Prostate gland (tissue), 2 donors: ENCODE measurements around the gene OXLD1. TPM values are rescaled to one million over a fixed set of nuclear protein-coding genes. Genes with fewer than 3 reads are reported as not detected.
"Not testable (repeated sequence)": the region's sequence is repeated elsewhere in the genome, so short reads cannot be mapped to it uniquely, and the experiment has no call there.

Source experiments
- DNase-seq: peaks from one replicate; pipeline ENCODE4 v3.0.0-alpha.2; 2019; ENCODE audit warnings: low spot score
- H3K27ac ChIP-seq, 2 donors: fragments of 200-600 bp; sonication (generic); 2 replicates each; pipeline ENCODE4 v1.5.1; 2017 to 2019
- H3K27me3 ChIP-seq: fragments of 200-600 bp; sonication (generic); replicated peaks from 2 replicates; pipeline ENCODE4 v1.5.1; 2019; ENCODE audit not compliant: insufficient read depth
- H3K36me3 ChIP-seq, 2 donors: fragments of 200-600 bp; sonication (generic); 1 replicate in 1 of 2; 2 replicates in 1 of 2; pipeline versions ENCODE4 v1.5.1 to v1.8.1; 2017 to 2019
- H3K4me1 ChIP-seq: fragments of 200-600 bp; sonication (generic); replicated peaks from 2 replicates; pipeline ENCODE4 v1.5.1; 2019
- H3K4me3 ChIP-seq, 2 donors: fragments of 200-600 bp; sonication (generic); 2 replicates each; pipeline ENCODE4 v1.5.1; 2017 to 2019
- H3K9me3 ChIP-seq: fragments of 200-600 bp; sonication (generic); 2 replicates; pipeline ENCODE4 v1.5.1; 2017
- POLR2A ChIP-seq: fragments of 450-650 bp; IDR thresholded peaks from one replicate; pipeline ENCODE4 v1.6.1; 2016; ENCODE audit warnings: antibody characterized with exemption, mild to moderate bottlenecking
- POLR2AphosphoS5 ChIP-seq: sonication (generic); formaldehyde crosslinking; IDR thresholded peaks from one replicate; pipeline ENCODE4 v1.6.1; 2017; ENCODE audit warnings: antibody characterized with exemption
- WGBS: methylation state at CpG from one replicate; pipeline ENCODE4 v1.1.5; 2018; 5-methylcytosine and 5-hydroxymethylcytosine counted together
- intact Hi-C: fragments of 100-400 bp; cut with DNase I; formaldehyde crosslinking; loops from one replicate; pipeline ENCODE4 v1.14.2; 2022
- total RNA-seq, 2 donors: library from RNA; depleted of rRNA; stranded (reverse); fragments of >200 nt; gene quantifications; one replicate each; pipeline ENCODE4 v1.1.0, GENCODE V29; 2016
- TF ChIP-seq, protein P1 (sequence below), 4 experiments: fragments of 200-600 bp in 2 of 4; fragments of 450-650 bp in 2 of 4; sonication (generic) in 2 of 4; IDR thresholded peaks; 1 replicate in 3 of 4; 2 replicates in 1 of 4; pipeline ENCODE4 v1.5.1; 2016 to 2019; ENCODE audit warnings: antibody characterized with exemption in 4 of 4, mild to moderate bottlenecking in 2 of 4, moderate library complexity in 2 of 4

The OXLD1 gene
- total RNA-seq, 2 donors from 2014 or later = 52.5 to 59.2 TPM

DNA sequence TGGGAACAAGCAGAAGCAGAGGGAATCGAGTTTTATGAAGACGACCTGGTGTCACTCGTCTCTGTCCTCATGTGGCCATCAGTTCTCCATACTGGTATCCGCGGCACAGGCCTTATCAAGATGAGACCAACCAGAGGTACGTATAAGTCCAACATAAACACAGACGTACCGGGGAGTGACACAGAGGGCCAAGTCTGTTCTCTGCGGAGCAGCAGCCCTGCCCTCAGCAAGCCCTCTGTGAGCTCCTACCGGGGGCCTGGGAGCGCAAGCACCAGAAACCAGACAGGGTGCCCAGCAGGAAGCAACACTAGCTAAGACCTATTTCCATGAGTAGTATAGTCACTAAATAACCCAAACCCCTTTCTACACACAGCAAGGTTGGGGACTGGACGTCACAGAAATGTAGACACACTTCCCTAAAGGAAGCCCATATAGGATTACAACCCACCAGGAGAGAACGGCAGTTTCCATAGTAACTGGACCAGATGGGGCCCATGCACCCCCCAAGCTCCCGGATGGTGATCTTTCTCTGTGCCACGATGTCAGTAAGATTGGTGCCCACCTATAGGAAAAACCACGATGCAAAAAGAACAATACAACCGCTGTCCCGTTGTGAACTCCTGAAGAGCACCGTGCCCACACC lies 16.3 kb upstream of the OXLD1 start:
- H3K4me3 ChIP-seq = peak overlapping the region; percentile 96 to 97
- H3K9me3 ChIP-seq = no peaks in the 10 kb centered on the region
- H3K27me3 ChIP-seq = no peaks in the 10 kb centered on the region
- peaks cover 0 to 16% of the 10 kb centered on the region in 2 donors for H3K36me3 ChIP-seq
- intact Hi-C loops = no loop called here
- 25% methylated on average over 19 of the region's 19 CpGs for WGBS
- peaks cover 11% of the 10 kb centered on the region for H3K4me1 ChIP-seq
- DNase-seq = no peak
- H3K27ac ChIP-seq = no peak overlapping the region
- TF ChIP-seq POLR2AphosphoS5 = no peak
- TF ChIP-seq POLR2A = no peak
- TF ChIP-seq, protein P1, sequence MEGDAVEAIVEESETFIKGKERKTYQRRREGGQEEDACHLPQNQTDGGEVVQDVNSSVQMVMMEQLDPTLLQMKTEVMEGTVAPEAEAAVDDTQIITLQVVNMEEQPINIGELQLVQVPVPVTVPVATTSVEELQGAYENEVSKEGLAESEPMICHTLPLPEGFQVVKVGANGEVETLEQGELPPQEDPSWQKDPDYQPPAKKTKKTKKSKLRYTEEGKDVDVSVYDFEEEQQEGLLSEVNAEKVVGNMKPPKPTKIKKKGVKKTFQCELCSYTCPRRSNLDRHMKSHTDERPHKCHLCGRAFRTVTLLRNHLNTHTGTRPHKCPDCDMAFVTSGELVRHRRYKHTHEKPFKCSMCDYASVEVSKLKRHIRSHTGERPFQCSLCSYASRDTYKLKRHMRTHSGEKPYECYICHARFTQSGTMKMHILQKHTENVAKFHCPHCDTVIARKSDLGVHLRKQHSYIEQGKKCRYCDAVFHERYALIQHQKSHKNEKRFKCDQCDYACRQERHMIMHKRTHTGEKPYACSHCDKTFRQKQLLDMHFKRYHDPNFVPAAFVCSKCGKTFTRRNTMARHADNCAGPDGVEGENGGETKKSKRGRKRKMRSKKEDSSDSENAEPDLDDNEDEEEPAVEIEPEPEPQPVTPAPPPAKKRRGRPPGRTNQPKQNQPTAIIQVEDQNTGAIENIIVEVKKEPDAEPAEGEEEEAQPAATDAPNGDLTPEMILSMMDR (IDR thresholded peaks at IDR 0.05) = no peak

DNA sequence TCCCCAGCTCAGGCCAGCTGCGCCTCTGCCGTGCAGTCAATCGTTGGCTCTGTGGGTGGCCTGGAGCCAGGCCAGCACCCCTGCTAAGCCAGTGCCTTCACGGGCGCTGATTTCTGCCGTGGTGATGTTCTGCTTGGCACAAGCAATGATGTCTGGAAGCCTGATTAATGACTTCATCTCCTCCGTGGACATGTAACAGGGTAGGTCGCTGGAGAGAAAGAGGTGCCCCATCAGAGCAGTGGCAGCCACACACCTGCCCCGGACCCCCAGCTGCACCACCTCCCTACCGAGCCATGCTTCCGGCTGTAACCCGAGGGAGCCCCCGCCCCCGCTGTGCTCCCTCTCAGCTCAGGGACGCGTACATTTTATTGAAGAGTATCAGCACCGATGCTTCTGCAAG lies 15.3 kb upstream of the OXLD1 start:
- intact Hi-C loops = no loop called here
- Histone ChIP-seq H3K4me3 (no peak overlapping the region), H3K27ac (no peak overlapping the region), H3K4me1 (peaks cover 11% of the 10 kb centered on the region), H3K9me3 (no peaks in the 10 kb centered on the region), H3K27me3 (no peaks in the 10 kb centered on the region), H3K36me3 (peaks cover 0 to 5% of the 10 kb centered on the region in 2 donors)
- whole genome bisulfite sequencing = 62% methylated on average over 17 of the region's 17 CpGs
- DNase-seq = no peak
- no peak for TF ChIP-seq POLR2A
- no peak for TF ChIP-seq POLR2AphosphoS5
- TF ChIP-seq, protein P1 (IDR thresholded peaks at IDR 0.05) = no peak

DNA sequence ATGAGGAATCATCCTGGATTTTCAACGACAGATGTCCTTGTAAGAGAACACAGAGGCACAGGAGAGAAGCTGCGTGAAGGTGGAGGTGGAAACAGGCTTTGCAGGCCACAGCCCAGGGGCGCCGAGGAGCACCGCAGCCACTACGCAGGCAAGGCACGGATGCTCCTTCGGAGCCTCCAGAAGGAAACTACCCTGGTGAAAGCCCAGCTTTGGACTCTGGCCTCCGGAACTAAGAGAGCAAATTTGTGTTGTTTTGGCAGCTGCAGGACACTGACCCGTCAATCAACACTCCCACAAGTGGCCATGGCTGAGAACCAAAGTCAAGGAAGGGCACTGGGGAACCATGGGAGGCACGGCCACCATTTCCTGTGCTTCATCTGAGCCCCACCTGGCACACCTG lies 13.7 kb upstream of the OXLD1 start:
- TF ChIP-seq, protein P1 (IDR thresholded peaks at IDR 0.05) = no peak
- TF ChIP-seq POLR2A = no peak
- no peak for TF ChIP-seq POLR2AphosphoS5
- H3K9me3 ChIP-seq = no peaks in the 10 kb centered on the region
- 88% methylated on average over 11 of the region's 11 CpGs for WGBS
- no peak overlapping the region for H3K4me3 ChIP-seq
- H3K4me1 ChIP-seq = peaks cover 9% of the 10 kb centered on the region
- no peaks in the 10 kb centered on the region for H3K36me3 ChIP-seq
- DNase-seq = no peak
- H3K27me3 ChIP-seq = no peaks in the 10 kb centered on the region
- intact Hi-C loops = no loop called here
- no peak overlapping the region for H3K27ac ChIP-seq

DNA sequence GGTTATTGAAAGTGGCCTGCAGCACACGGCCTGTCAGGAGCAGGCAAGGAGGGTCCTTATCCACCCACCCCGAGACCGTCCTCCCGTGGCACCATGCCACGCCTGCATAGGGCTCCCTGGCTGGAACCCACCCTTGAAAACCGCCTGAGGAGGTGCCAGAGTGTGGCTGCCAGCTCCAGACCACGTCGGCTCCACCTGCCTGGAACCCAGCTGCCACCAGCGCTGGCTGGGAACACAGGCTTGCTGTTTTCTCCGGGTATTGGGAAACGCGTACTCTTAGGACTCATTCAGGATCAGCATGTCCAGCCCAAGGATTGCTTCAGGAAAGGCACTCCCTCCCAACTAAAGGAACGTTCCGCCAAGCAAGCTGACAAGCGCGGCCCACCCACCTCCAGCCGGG lies 10.5 kb upstream of the OXLD1 start:
- TF ChIP-seq POLR2A = no peak
- intact Hi-C loops = no loop called here
- no peak overlapping the region for H3K4me3 ChIP-seq
- no peaks in the 10 kb centered on the region for H3K9me3 ChIP-seq
- H3K27me3 ChIP-seq = no peaks in the 10 kb centered on the region
- peaks cover 0 to 10% of the 10 kb centered on the region in 2 donors for H3K36me3 ChIP-seq
- no peak for DNase-seq
- 87% methylated on average over 17 of the region's 17 CpGs for whole genome bisulfite sequencing
- no peak overlapping the region for H3K27ac ChIP-seq
- H3K4me1 ChIP-seq = no peaks in the 10 kb centered on the region

DNA sequence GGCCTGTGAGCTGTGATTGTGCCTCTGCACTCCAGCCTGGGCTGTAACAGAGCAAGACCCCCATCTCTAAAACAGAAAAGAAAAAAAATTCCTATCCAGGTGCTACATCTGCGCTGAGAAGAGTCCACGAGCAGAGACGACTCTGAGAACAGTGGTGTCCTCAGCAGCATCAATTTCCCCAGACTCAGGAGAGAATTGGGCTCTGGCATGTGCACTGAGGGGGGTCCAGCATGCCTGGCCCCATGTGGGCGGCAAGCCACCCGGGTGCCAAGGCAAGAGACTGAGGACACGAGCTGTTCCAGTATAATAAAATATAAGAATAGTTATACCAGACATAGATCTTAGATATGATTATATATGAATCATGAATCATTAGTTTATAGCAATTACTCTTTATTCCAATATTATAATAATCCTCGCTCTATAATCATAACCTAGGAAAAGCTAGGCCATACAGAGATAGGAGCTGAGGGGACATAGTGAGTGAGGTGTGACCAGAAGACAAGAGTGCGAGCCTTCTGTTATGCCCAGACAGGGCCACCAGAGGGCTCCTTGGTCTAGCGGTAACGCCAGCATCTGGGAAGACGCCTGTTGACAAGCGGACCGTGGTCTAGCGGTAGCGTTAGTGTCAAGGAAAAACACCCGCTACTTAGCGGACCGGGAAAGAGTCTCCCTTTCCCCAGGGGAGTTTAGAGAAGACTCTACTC lies 9.3 kb upstream of the OXLD1 start:
- DNase-seq = not testable (repeated sequence)
- 40% methylated on average over 18 of the region's 18 CpGs for WGBS

More for the DNA sequence above, 9.3 kb upstream of the OXLD1 start:
- intact Hi-C loops, H3K27ac ChIP-seq, H3K4me1 ChIP-seq, H3K27me3 ChIP-seq, H3K4me3 ChIP-seq, H3K9me3 ChIP-seq: not testable (repeated sequence)
- TF ChIP-seq, protein P1 (IDR thresholded peaks at IDR 0.05) = peak in 3 of 4 experiments; percentile 32 to 72 (median 70)
- peak; percentile 28 for TF ChIP-seq POLR2AphosphoS5
- H3K36me3 ChIP-seq = peaks cover 0 to 13% of the 10 kb centered on the region in 2 donors
